IMR-90 (cell line): ENCODE results near the gene ZFYVE1. TPM values are rescaled to one million over a fixed set of nuclear protein-coding genes. Genes with fewer than 3 reads are reported as not detected.
A peak's percentile ranks its signal among the peaks of the same experiment; 100 is the strongest.

ENCODE experiments used
- ATAC-seq: fragments of 200-7000 bp; cut with Tn5 transposase; 2 replicates; pipeline ENCODE4 v1.9.1; 2020; ENCODE audit warnings: low read depth, mild to moderate bottlenecking, moderate library complexity
- BruUV-seq: library from RNA; stranded (reverse); fragments of 400-500 nt; replicated peaks from 2 replicates; lab custom pipeline; 2021; lab: Mats Ljungman, UMichigan
- CTCF ChIA-PET: fragments of 300-600 bp; formaldehyde crosslinking; extraction: SDS; loops from one replicate; lab custom pipeline; 2021; ENCODE audit warnings: antibody characterized with exemption; lab: Yijun Ruan, JAX
- POLR2A ChIA-PET: fragments of 300-600 bp; sonication (Branson Sonifier 250); formaldehyde crosslinking; loops from one replicate; lab custom pipeline; 2022; ENCODE audit warnings: antibody characterized with exemption; ENCODE audit not compliant: unreplicated experiment; lab: Charles Lee
- DNase-seq: peaks from one replicate; pipeline ENCODE4 v3.0.0; 2013
- H2AFZ ChIP-seq: replicated peaks from 2 replicates; pipeline ENCODE3; 2013; ENCODE audit warnings: low read length, mild to moderate bottlenecking; ENCODE audit not compliant: poor library complexity
- H2AK5ac ChIP-seq: 2 replicates; pipeline ENCODE4 v1.6.1; 2013; ENCODE audit warnings: low read depth, low read length, inconsistent platforms
- H2AK9ac ChIP-seq: replicated peaks from 2 replicates; pipeline ENCODE3; 2013; ENCODE audit warnings: mild to moderate bottlenecking, low read depth, low read length, moderate library complexity; ENCODE audit not compliant: poor library complexity
- H2BK120ac ChIP-seq: 2 replicates; pipeline ENCODE4 v1.6.1; 2013; ENCODE audit warnings: low read depth, low read length, inconsistent platforms
- H2BK15ac ChIP-seq: 3 replicates; pipeline ENCODE4 v1.6.1; 2013; ENCODE audit warnings: low read depth, low read length, inconsistent platforms
- H2BK20ac ChIP-seq: 2 replicates; pipeline ENCODE4 v1.6.1; 2013; ENCODE audit warnings: low read depth, mild to moderate bottlenecking, inconsistent platforms, low read length, moderate library complexity
- H2BK5ac ChIP-seq: 2 replicates; pipeline ENCODE4 v1.6.1; 2013; ENCODE audit warnings: mild to moderate bottlenecking, low read depth, low read length, inconsistent platforms; ENCODE audit not compliant: poor library complexity, severe bottlenecking
- H3K14ac ChIP-seq: replicated peaks from 2 replicates; pipeline ENCODE4 v1.6.1; 2013; ENCODE audit warnings: low read depth, low read length, inconsistent platforms
- H3K18ac ChIP-seq: 2 replicates; pipeline ENCODE4 v1.6.1; 2013; ENCODE audit warnings: low read depth, low read length, control low read depth
- H3K23ac ChIP-seq: 2 replicates; pipeline ENCODE4 v1.6.1; 2013; ENCODE audit warnings: low read depth, low read length, inconsistent platforms
- H3K27ac ChIP-seq: 2 replicates; pipeline ENCODE4 v1.5.1; 2013; ENCODE audit warnings: mild to moderate bottlenecking, control low read depth, low read length; ENCODE audit not compliant: insufficient read depth
- H3K27me3 ChIP-seq: 2 replicates; pipeline ENCODE4 v1.6.1; 2013; ENCODE audit warnings: low read length; ENCODE audit not compliant: control insufficient read depth, insufficient read depth
- H3K36me3 ChIP-seq: 2 replicates; pipeline ENCODE4 v1.6.1; 2013; ENCODE audit warnings: low read length, mixed read lengths; ENCODE audit not compliant: control insufficient read depth, insufficient read depth
- H3K4ac ChIP-seq: 2 replicates; pipeline ENCODE4 v1.6.1; 2013; ENCODE audit warnings: low read depth, low read length, inconsistent platforms
- H3K4me1 ChIP-seq: 2 replicates; pipeline ENCODE4 v1.6.1; 2013; ENCODE audit warnings: low read length, mixed read lengths; ENCODE audit not compliant: control insufficient read depth, insufficient read depth
- H3K4me2 ChIP-seq: 2 replicates; pipeline ENCODE4 v1.6.1; 2013; ENCODE audit warnings: low read depth, mild to moderate bottlenecking, control low read depth, low read length, moderate library complexity
- H3K4me3 ChIP-seq: 2 replicates; pipeline ENCODE4 v1.5.1; 2013; ENCODE audit warnings: low read depth, mild to moderate bottlenecking, control low read depth, low read length, moderate library complexity; ENCODE audit not compliant: insufficient read depth
- H3K56ac ChIP-seq: 2 replicates; pipeline ENCODE4 v1.6.1; 2013; ENCODE audit warnings: low read length, inconsistent platforms; ENCODE audit not compliant: insufficient read depth; ENCODE audit errors: extremely low read depth
- H3K79me1 ChIP-seq, 2 experiments: 2 replicates each; pipeline ENCODE4 v1.6.1; 2013; ENCODE audit warnings: low read length in 2 of 2, inconsistent platforms in 1 of 2, low read depth in 1 of 2
- H3K9ac ChIP-seq: 2 replicates; pipeline ENCODE4 v1.6.1; 2013; ENCODE audit warnings: low read depth, low read length, control low read depth
- H3K9me1 ChIP-seq: 2 replicates; pipeline ENCODE4 v1.6.1; 2013; ENCODE audit warnings: low read length, inconsistent platforms; ENCODE audit not compliant: insufficient read depth
- H3K9me3 ChIP-seq: 2 replicates; pipeline ENCODE4 v1.6.1; 2013; ENCODE audit warnings: low read length; ENCODE audit not compliant: control insufficient read depth, insufficient read depth
- H4K20me1 ChIP-seq: 2 replicates; pipeline ENCODE4 v1.6.1; 2013; ENCODE audit warnings: low read length, inconsistent platforms; ENCODE audit not compliant: insufficient read depth
- H4K5ac ChIP-seq: 2 replicates; pipeline ENCODE4 v1.6.1; 2013; ENCODE audit warnings: mild to moderate bottlenecking, low read depth, low read length, control low read depth
- H4K8ac ChIP-seq, 2 experiments: 2 replicates each; pipeline ENCODE4 v1.6.1; 2013; ENCODE audit warnings: low read depth in 2 of 2, low read length in 2 of 2, control low read depth in 1 of 2, inconsistent platforms in 1 of 2
- H4K91ac ChIP-seq: 2 replicates; pipeline ENCODE4 v1.6.1; 2013; ENCODE audit warnings: low read depth, low read length, inconsistent platforms; ENCODE audit not compliant: insufficient read depth
- BHLHE40 ChIP-seq: fragments of 150-350 bp; IDR thresholded peaks from 2 replicates; pipeline ENCODE4 v1.6.1; 2016; ENCODE audit warnings: mild to moderate bottlenecking, low read depth, low read length
- CEBPB ChIP-seq: IDR thresholded peaks from 2 replicates; pipeline ENCODE4 v1.6.1; 2012; ENCODE audit warnings: low read depth, low read length, improper control_type of control experiment
- CHD1 ChIP-seq: IDR thresholded peaks from 2 replicates; pipeline ENCODE4 v1.6.1; 2012; ENCODE audit warnings: low read depth, low read length, improper control_type of control experiment
- CTCF ChIP-seq: conservative IDR thresholded peaks from 2 replicates; pipeline ENCODE4 v1.5.1; 2012; ENCODE audit warnings: mild to moderate bottlenecking, low read depth, low read length, improper control_type of control experiment
- FOS ChIP-seq: fragments of 150-350 bp; IDR thresholded peaks from 2 replicates; pipeline ENCODE4 v1.6.1; 2016; ENCODE audit warnings: low read depth, low read length
- MAFK ChIP-seq: IDR thresholded peaks from 2 replicates; pipeline ENCODE4 v1.6.1; 2012; ENCODE audit warnings: low read depth, low read length, improper control_type of control experiment
- MAZ ChIP-seq: IDR thresholded peaks from 2 replicates; pipeline ENCODE4 v1.6.1; 2012; ENCODE audit warnings: low read depth, mild to moderate bottlenecking, low read length, improper control_type of control experiment, moderate library complexity, borderline replicate concordance
- MXI1 ChIP-seq: IDR thresholded peaks from 2 replicates; pipeline ENCODE4 v1.6.1; 2012; ENCODE audit warnings: low read depth, mild to moderate bottlenecking, low read length, moderate library complexity, borderline replicate concordance
- NFE2L2 ChIP-seq: fragments of 150-350 bp; IDR thresholded peaks from 2 replicates; pipeline ENCODE4 v1.6.1; 2016; ENCODE audit warnings: low read depth, mild to moderate bottlenecking, low read length
- POLR2A ChIP-seq: IDR thresholded peaks from 2 replicates; pipeline ENCODE4 v1.6.1; 2012; ENCODE audit warnings: mild to moderate bottlenecking, low read depth, low read length
- RAD21 ChIP-seq: IDR thresholded peaks from 2 replicates; pipeline ENCODE4 v1.6.1; 2012; ENCODE audit warnings: low read length, improper control_type of control experiment
- RCOR1 ChIP-seq: IDR thresholded peaks from 2 replicates; pipeline ENCODE4 v1.6.1; 2012; ENCODE audit warnings: mild to moderate bottlenecking, low read length, improper control_type of control experiment; ENCODE audit not compliant: insufficient replicate concordance
- RFX5 ChIP-seq: IDR thresholded peaks from 2 replicates; pipeline ENCODE4 v1.8.0; 2012; ENCODE audit warnings: low read depth, mild to moderate bottlenecking, low read length, moderate library complexity
- SMC3 ChIP-seq: fragments of 150-350 bp; IDR thresholded peaks from 2 replicates; pipeline ENCODE4 v1.6.1; 2016; ENCODE audit warnings: low read depth, mild to moderate bottlenecking, antibody characterized with exemption, low read length, moderate library complexity
- USF2 ChIP-seq: fragments of 150-350 bp; IDR thresholded peaks from 2 replicates; pipeline ENCODE4 v1.6.1; 2017; ENCODE audit warnings: mild to moderate bottlenecking, antibody characterized with exemption, low read length, low read depth
- WGBS, 2 experiments: methylation state at CpG; one replicate each; pipeline versions ENCODE4 v1.1.5 to v1.1.7; 2013; ENCODE audit warnings: missing lambda C conversion rate in 2 of 2; ENCODE audit not compliant: insufficient read length in 1 of 2; ENCODE audit errors: extremely low coverage in 2 of 2; 5-methylcytosine and 5-hydroxymethylcytosine counted together
- dilution Hi-C: fragments of 300-500 bp; cut with HindIII; formaldehyde crosslinking; loops from one replicate; pipeline ENCODE4 v1.14.3; 2018; ENCODE audit warnings: low sequenced_read_pairs; ENCODE audit not compliant: unreplicated experiment
- in situ Hi-C: fragments of 300-500 bp; cut with MboI; formaldehyde crosslinking; loops from 3 replicates; pipeline ENCODE4 v1.14.3; 2019; ENCODE audit warnings: low sequenced_read_pairs, inconsistent platforms, mixed read lengths
- intact Hi-C: fragments of 100-400 bp; cut with micrococcal nuclease; formaldehyde crosslinking; loops from 2 replicates; pipeline ENCODE4 v1.10.0; 2022
- polyA plus RNA-seq, 3 experiments: library from polyadenylated mRNA; depleted of rRNA; stranded (reverse); fragments of >200 nt; gene quantifications; 2 replicates each; pipeline ENCODE4 v1.2.3, GENCODE V29; 2012; ENCODE audit warnings: low replicate concordance in 1 of 3
- total RNA-seq: library from RNA; depleted of rRNA; stranded (reverse); fragments of >200 nt; gene quantifications from 2 replicates; pipeline ENCODE4 v1.2.3, GENCODE V29; 2012
- TF ChIP-seq, protein P1 (sequence below): fragments of 150-350 bp; IDR thresholded peaks from 2 replicates; pipeline ENCODE4 v1.6.1; 2016; ENCODE audit warnings: low read depth, mild to moderate bottlenecking, low read length, moderate library complexity, borderline replicate concordance

The ZFYVE1 gene
- total and polyA plus RNA-seq, 2 of the 4 experiments (the other 2 are of a cell fraction), result 12.2 to 14.2 TPM

GRCh38 chr14:73022051-73022450 is 4.9 kb downstream of the ZFYVE1 start:
- H2AK5ac ChIP-seq, result no peak overlapping the region
- dilution Hi-C loops (no loop called here), in situ Hi-C loops (no loop called here), intact Hi-C loops (no loop called here)
- no peak for TF ChIP-seq SMC3
- TF ChIP-seq, protein P1, sequence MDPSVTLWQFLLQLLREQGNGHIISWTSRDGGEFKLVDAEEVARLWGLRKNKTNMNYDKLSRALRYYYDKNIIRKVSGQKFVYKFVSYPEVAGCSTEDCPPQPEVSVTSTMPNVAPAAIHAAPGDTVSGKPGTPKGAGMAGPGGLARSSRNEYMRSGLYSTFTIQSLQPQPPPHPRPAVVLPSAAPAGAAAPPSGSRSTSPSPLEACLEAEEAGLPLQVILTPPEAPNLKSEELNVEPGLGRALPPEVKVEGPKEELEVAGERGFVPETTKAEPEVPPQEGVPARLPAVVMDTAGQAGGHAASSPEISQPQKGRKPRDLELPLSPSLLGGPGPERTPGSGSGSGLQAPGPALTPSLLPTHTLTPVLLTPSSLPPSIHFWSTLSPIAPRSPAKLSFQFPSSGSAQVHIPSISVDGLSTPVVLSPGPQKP, result no peak
- TF ChIP-seq CEBPB, result no peak
- TF ChIP-seq RFX5, result no peak
- TF ChIP-seq FOS, result no peak
- TF ChIP-seq RCOR1, result no peak
- TF ChIP-seq MXI1, result no peak
- no peak for TF ChIP-seq CHD1
- TF ChIP-seq NFE2L2, result no peak
- TF ChIP-seq BHLHE40, result no peak
- TF ChIP-seq MAFK, result no peak
- no peak for TF ChIP-seq MAZ
- TF ChIP-seq USF2, result no peak
- TF ChIP-seq POLR2A, result no peak
- no peak for TF ChIP-seq RAD21
- no peak for TF ChIP-seq CTCF
- no peak overlapping the region for H2AK9ac ChIP-seq
- DNase-seq, result no peak
- no peak overlapping the region for H3K23ac ChIP-seq
- H3K36me3 ChIP-seq, result peaks cover 42% of the 10 kb centered on the region
- no peak overlapping the region for H3K27ac ChIP-seq
- peaks cover 11% of the 10 kb centered on the region; the same call in 1 of the 2 replicates for H3K9me1 ChIP-seq
- no peak overlapping the region for H3K56ac ChIP-seq
- no CpG with 5 or more reads among the region's 4 CpGs for WGBS, 2 experiments
- no TSS peak for BruUV-seq
- H4K5ac ChIP-seq, result no peak overlapping the region
- H3K79me1 ChIP-seq, result peaks cover 25 to 74% of the 10 kb centered on the region in 2 experiments
- no peaks in the 10 kb centered on the region for H3K9me3 ChIP-seq
- no peaks in the 10 kb centered on the region for H3K27me3 ChIP-seq
- no peak overlapping the region for H3K14ac ChIP-seq
- H4K8ac ChIP-seq, result no peak overlapping the region
- ChIA-PET CTCF (no interaction called here), POLR2A (interaction anchor here (1.2 kb wide), 1 partner anchor 36 kb away, joined by 3 read pairs; the partner anchor contains the start of gene RBM25)
- no peak overlapping the region for H2BK15ac ChIP-seq
- H3K18ac ChIP-seq, result no peak overlapping the region
- H2BK20ac ChIP-seq, result no peak overlapping the region
- H3K9ac ChIP-seq, result no peak overlapping the region
- H3K4me3 ChIP-seq, result no peak overlapping the region
- H3K4me1 ChIP-seq, result no peaks in the 10 kb centered on the region
- no peak for ATAC-seq
- no peak overlapping the region for H3K4ac ChIP-seq
- no peak overlapping the region for H2AFZ ChIP-seq
- no peak overlapping the region for H2BK5ac ChIP-seq
- no peak overlapping the region for H2BK120ac ChIP-seq
- H3K4me2 ChIP-seq, result peak overlapping the region; percentile 59
- H4K20me1 ChIP-seq, result peaks cover 44% of the 10 kb centered on the region; the same call in 1 of the 2 replicates
- H4K91ac ChIP-seq, result no peak overlapping the region
